ENCODE measurements around the gene NTRK3. TPM values are rescaled to one million over a fixed set of nuclear protein-coding genes. Genes with fewer than 3 reads are reported as not detected.

NTRK3 gene
- polyA plus RNA-seq, 3 donors: 0.79 to 3.0 (median 2.0) TPM

- H3K27ac ChIP-seq (ENCODE audit: low read depth, low read length): no peak overlapping the region
- WGBS, 3 donors: 53 to 80% (median 78%) methylated on average over 3 of the region's 3 CpGs
Measured at GRCh38 chr15:88201207-88201606, 55.3 kb downstream of the NTRK3 start.

- no peak overlapping the region for H3K27ac ChIP-seq (ENCODE audit: low read depth, low read length)
Measured at GRCh38 chr15:88196961-88197360, 59.6 kb downstream of the NTRK3 start.

- 87 to 92% (median 90%) methylated on average over 4 of the region's 4 CpGs for WGBS, 3 donors
- H3K27ac ChIP-seq (ENCODE audit: low read depth, low read length): no peak overlapping the region
Measured at GRCh38 chr15:88194162-88194561, 62.4 kb downstream of the NTRK3 start.

- 45 to 66% (median 65%) methylated on average over 4 of the region's 4 CpGs for WGBS, 3 donors
- no peak overlapping the region for H3K27ac ChIP-seq (ENCODE audit: low read depth, low read length)
Measured at GRCh38 chr15:88193415-88193814, 63.1 kb downstream of the NTRK3 start.

- no peak overlapping the region for H3K27ac ChIP-seq (ENCODE audit: low read depth, low read length)
- 74 to 87% (median 86%) methylated on average over 10 of the region's 10 CpGs for WGBS, 3 donors
Measured at GRCh38 chr15:88191812-88192165, 64.8 kb downstream of the NTRK3 start.

- 59 to 82% (median 80%) methylated on average over 3 of the region's 3 CpGs for WGBS, 3 donors
- no peak overlapping the region for H3K27ac ChIP-seq (ENCODE audit: low read depth, low read length)
Measured at GRCh38 chr15:88190232-88190631, 66.3 kb downstream of the NTRK3 start.

GRCh38 chr15:88188300-88188699, 68.2 kb downstream of the NTRK3 start:
- WGBS, 3 donors: 64 to 82% (median 80%) methylated on average over 2 of the region's 2 CpGs
- H3K27ac ChIP-seq (ENCODE audit: low read depth, low read length): no peak overlapping the region

GRCh38 chr15:88187195-88187594, 69.3 kb downstream of the NTRK3 start:
- 72 to 79% (median 78%) methylated on average over 5 of the region's 5 CpGs for WGBS, 3 donors
- no peak overlapping the region for H3K27ac ChIP-seq (ENCODE audit: low read depth, low read length)

GRCh38 chr15:88185584-88185983, 71.0 kb downstream of the NTRK3 start:
- no peak overlapping the region for H3K27ac ChIP-seq (ENCODE audit: low read depth, low read length)
- 55 to 83% (median 68%) methylated on average over 3 of the region's 3 CpGs for WGBS, 3 donors

GRCh38 chr15:88181613-88182012, 74.9 kb downstream of the NTRK3 start:
- 61 to 84% (median 77%) methylated on average over 6 of the region's 6 CpGs for WGBS, 3 donors
- no peak overlapping the region for H3K27ac ChIP-seq (ENCODE audit: low read depth, low read length)

- 76 to 92% (median 90%) methylated on average over 3 of the region's 3 CpGs for WGBS, 3 donors
- H3K27ac ChIP-seq (ENCODE audit: low read depth, low read length): no peak overlapping the region
Measured at GRCh38 chr15:88179562-88179961, 77.0 kb downstream of the NTRK3 start.

GRCh38 chr15:88178631-88179030, 77.9 kb downstream of the NTRK3 start:
- 55 to 66% (median 66%) methylated on average over 5 of the region's 5 CpGs for WGBS, 3 donors

GRCh38 chr15:88177451-88177850, 79.1 kb downstream of the NTRK3 start:
- no peak overlapping the region for H3K27ac ChIP-seq (ENCODE audit: low read depth, low read length)
- 74 to 79% (median 78%) methylated on average over 1 of the region's 1 CpG for WGBS, 3 donors

More at GRCh38 chr15:88178631-88179030, 77.9 kb downstream of the NTRK3 start:
- H3K27ac ChIP-seq (ENCODE audit: low read depth, low read length): no peak overlapping the region

GRCh38 chr15:88174571-88174970, 82.0 kb downstream of the NTRK3 start:
- H3K27ac ChIP-seq (ENCODE audit: low read depth, low read length): no peak overlapping the region
- WGBS, 3 donors: 46 to 66% (median 56%) methylated on average over 4 of the region's 4 CpGs

- WGBS, 3 donors: 25 to 49% (median 43%) methylated on average over 9 of the region's 9 CpGs
- no peak overlapping the region for H3K27ac ChIP-seq (ENCODE audit: low read depth, low read length)
Measured at GRCh38 chr15:88166082-88166993, 90.2 kb downstream of the NTRK3 start.

GRCh38 chr15:88161636-88162035, 94.9 kb downstream of the NTRK3 start:
- WGBS, 3 donors: 42 to 79% (median 68%) methylated on average over 2 of the region's 2 CpGs
- no peak overlapping the region for H3K27ac ChIP-seq (ENCODE audit: low read depth, low read length)

GRCh38 chr15:88155310-88155709, 101.2 kb downstream of the NTRK3 start:
- WGBS, 3 donors: 42 to 55% (median 54%) methylated on average over 2 of the region's 2 CpGs
- no peak overlapping the region for H3K27ac ChIP-seq (ENCODE audit: low read depth, low read length)

GRCh38 chr15:88152672-88153071, 103.9 kb downstream of the NTRK3 start:
- WGBS, 3 donors: 46 to 67% (median 65%) methylated on average over 3 of the region's 3 CpGs

GRCh38 chr15:88147760-88148159, 108.8 kb downstream of the NTRK3 start:
- H3K27ac ChIP-seq (ENCODE audit: low read depth, low read length): no peak overlapping the region
- 29 to 77% (median 55%) methylated on average over 4 of the region's 4 CpGs for WGBS, 3 donors

More at GRCh38 chr15:88152672-88153071, 103.9 kb downstream of the NTRK3 start:
- no peak overlapping the region for H3K27ac ChIP-seq (ENCODE audit: low read depth, low read length)

All from adipose tissue (tissue), 3 donors.